GM12892 (cell line): Measurements from ENCODE around the gene ARHGAP15.

ENCODE experiments used
- POLR2A ChIP-seq: IDR thresholded peaks from 2 replicates; pipeline ENCODE4 v1.6.1; 2011; ENCODE audit warnings: low read depth, low read length, control low read depth
- POLR2AphosphoS5 ChIP-seq: IDR thresholded peaks from 2 replicates; pipeline ENCODE4 v1.6.1; 2011; ENCODE audit warnings: low read depth, low read length, control low read depth
- TAF1 ChIP-seq: IDR thresholded peaks from 2 replicates; pipeline ENCODE4 v1.6.1; 2011; ENCODE audit warnings: low read depth, mild to moderate bottlenecking, control low read depth, low read length, borderline replicate concordance

DNA sequence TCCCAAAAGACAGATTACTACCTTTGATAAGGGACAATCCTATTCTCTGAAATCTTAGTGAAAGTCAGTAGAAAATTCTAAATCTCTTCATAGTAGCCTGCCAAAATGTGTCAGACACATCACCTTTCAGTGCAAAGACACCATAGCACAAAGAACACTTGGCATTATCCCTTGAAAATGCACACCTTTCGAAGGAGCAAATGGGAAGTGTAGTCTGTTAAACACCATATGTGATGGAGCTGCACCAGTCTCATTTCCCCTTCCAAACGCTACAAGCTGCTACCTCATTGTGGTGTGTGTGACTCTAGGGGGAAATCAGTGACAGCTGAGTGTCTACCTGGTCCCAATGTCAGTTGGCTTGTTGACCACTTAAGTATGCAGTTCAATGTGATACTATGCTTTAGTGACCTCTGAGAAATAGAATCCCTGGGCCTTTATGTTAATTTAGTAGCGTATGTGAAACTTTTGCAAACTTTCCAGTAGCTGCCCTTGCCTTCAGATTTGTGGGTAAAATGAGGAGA is 551.7 kb downstream of the ARHGAP15 start:
- TF ChIP-seq POLR2AphosphoS5 (no peak), TAF1 (no peak), POLR2A (no peak)
